Muscle layer of colon (tissue), 2 donors: ENCODE results near the gene IGF2BP1.
"Not testable (repeated sequence)": the region's sequence is repeated elsewhere in the genome, so short reads cannot be mapped to it uniquely, and the experiment has no call there.

Source experiments
- H3K27ac ChIP-seq: one replicate; pipeline ENCODE4 v1.7.0; 2013; ENCODE audit warnings: low read depth, mild to moderate bottlenecking, low read length, moderate library complexity
- H3K27me3 ChIP-seq, 2 donors: one replicate each; pipeline ENCODE4 v1.7.0; 2013; ENCODE audit warnings: low read length in 2 of 2, mild to moderate bottlenecking in 2 of 2; ENCODE audit not compliant: insufficient read depth in 2 of 2, control insufficient read depth in 1 of 2
- H3K36me3 ChIP-seq: one replicate; pipeline ENCODE4 v1.7.0; 2013; ENCODE audit warnings: mild to moderate bottlenecking, low read length; ENCODE audit not compliant: insufficient read depth
- H3K4me1 ChIP-seq: one replicate; pipeline ENCODE4 v1.7.0; 2013; ENCODE audit warnings: mild to moderate bottlenecking, low read length; ENCODE audit not compliant: insufficient read depth
- H3K4me3 ChIP-seq, 2 donors: one replicate each; pipeline ENCODE4 v1.7.0; 2013; ENCODE audit warnings: low read length in 2 of 2, low read depth in 1 of 2, mild to moderate bottlenecking in 1 of 2, moderate library complexity in 1 of 2
- H3K9ac ChIP-seq: one replicate; pipeline ENCODE4 v1.7.0; 2013; ENCODE audit warnings: low read length
- H3K9me3 ChIP-seq: one replicate; pipeline ENCODE4 v1.7.0; 2013; ENCODE audit warnings: mild to moderate bottlenecking, low read length
- donor health status: abdominal sarcoma.
- donor health status: Adenocarcinoma of cecum.

The IGF2BP1 gene

DNA sequence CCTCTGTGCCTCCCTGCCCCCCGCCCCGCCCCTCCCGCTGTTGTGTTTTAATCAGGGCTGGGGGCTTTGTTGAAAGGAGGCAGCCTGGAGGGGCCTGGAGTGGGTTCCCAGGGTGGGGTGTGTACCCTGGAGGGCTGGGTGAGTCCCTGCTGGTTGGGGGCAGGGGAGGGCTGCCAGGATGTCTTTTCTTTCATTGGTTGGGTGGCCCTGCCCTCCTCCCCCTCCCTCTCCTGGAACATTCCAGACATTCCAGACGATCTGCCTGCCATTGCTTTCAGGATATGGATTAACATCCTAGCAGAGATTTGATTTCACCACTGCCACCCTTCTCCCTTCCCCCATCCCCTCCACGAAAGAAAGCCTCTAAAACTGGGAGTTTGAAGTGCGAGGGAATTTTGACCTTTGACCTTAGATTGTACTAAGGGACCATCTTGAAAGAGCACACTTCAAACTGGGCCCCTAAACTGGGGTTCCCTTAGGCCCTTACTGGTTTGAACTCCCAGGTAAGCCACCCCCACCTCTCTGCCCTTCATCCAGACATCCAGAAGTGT lies 25.3 kb downstream of the IGF2BP1 start:
- H3K4me1 ChIP-seq = no peaks in the 10 kb centered on the region
- H3K27me3 ChIP-seq = no peaks in the 10 kb centered on the region
- H3K4me3 ChIP-seq = no peak overlapping the region

GRCh38 chr17:49024523-49024922 lies 27.3 kb downstream of the IGF2BP1 start:
- Histone ChIP-seq H3K4me1 (no peaks in the 10 kb centered on the region), H3K27ac (no peak overlapping the region), H3K9me3 (no peaks in the 10 kb centered on the region), H3K9ac (no peak overlapping the region), H3K4me3 (no peak overlapping the region), H3K27me3 (no peaks in the 10 kb centered on the region), H3K36me3 (no peaks in the 10 kb centered on the region)

More for the DNA sequence above, 25.3 kb downstream of the IGF2BP1 start:
- Histone ChIP-seq H3K27ac (no peak overlapping the region), H3K9me3 (no peaks in the 10 kb centered on the region), H3K9ac (no peak overlapping the region), H3K36me3 (no peaks in the 10 kb centered on the region)

GRCh38 chr17:49026447-49026846 lies 29.3 kb downstream of the IGF2BP1 start:
- not testable (repeated sequence) for H3K27ac ChIP-seq, H3K4me3 ChIP-seq, H3K4me1 ChIP-seq, H3K36me3 ChIP-seq, H3K27me3 ChIP-seq, H3K9ac ChIP-seq, H3K9me3 ChIP-seq

DNA sequence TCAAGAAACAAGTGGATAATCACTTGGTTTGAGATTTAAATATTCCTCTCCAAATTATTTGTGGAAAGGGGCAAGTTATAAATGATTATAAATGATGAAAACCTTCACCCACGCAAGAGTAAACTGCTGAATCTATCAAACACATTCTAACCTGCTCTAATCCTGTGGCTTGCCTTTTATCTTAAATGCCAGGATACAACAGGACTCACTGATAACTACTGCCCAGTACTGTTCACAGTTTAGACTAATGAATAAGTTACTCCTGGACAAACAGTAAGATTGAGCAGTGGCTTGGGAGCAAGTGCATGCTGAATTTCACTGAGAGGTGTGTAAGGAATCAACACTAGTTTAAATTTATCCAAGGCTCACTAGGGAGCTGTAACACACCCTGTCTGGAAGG lies 31.1 kb downstream of the IGF2BP1 start:
- Histone ChIP-seq H3K27ac (no peak overlapping the region), H3K9me3 (no peaks in the 10 kb centered on the region), H3K27me3 (no peaks in the 10 kb centered on the region), H3K9ac (no peak overlapping the region), H3K4me3 (no peak overlapping the region), H3K4me1 (no peaks in the 10 kb centered on the region), H3K36me3 (no peaks in the 10 kb centered on the region)

DNA sequence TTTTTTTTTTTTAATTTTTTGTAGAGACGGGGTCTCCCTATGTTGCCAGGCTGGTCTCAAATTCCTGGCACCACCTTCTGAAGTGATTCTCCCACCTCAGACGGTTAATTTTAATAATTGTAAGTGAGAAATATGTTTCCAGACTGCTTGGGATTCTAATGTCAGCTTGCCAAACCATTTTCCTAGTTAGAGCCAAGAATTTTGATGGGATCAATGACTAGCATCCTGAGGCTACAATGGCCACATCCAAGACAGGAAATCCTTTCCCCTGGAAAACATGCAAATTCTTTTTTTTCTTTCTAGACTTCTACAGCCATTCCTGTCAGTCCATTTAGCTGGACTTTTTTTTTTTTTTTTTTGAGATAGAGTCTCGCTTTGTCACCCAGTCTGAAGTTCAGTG lies 32.6 kb downstream of the IGF2BP1 start:
- Histone ChIP-seq H3K27ac (no peak overlapping the region), H3K27me3 (no peaks in the 10 kb centered on the region), H3K9ac (no peak overlapping the region), H3K4me3 (no peak overlapping the region), H3K9me3 (no peaks in the 10 kb centered on the region), H3K4me1 (no peaks in the 10 kb centered on the region), H3K36me3 (no peaks in the 10 kb centered on the region)

- Histone ChIP-seq H3K4me3 (no peak overlapping the region), H3K9ac (no peak overlapping the region), H3K36me3 (no peaks in the 10 kb centered on the region), H3K27me3 (no peaks in the 10 kb centered on the region), H3K4me1 (no peaks in the 10 kb centered on the region), H3K27ac (no peak overlapping the region), H3K9me3 (no peaks in the 10 kb centered on the region)
Measured at GRCh38 chr17:49031965-49032928, 35.1 kb downstream of the IGF2BP1 start.

DNA sequence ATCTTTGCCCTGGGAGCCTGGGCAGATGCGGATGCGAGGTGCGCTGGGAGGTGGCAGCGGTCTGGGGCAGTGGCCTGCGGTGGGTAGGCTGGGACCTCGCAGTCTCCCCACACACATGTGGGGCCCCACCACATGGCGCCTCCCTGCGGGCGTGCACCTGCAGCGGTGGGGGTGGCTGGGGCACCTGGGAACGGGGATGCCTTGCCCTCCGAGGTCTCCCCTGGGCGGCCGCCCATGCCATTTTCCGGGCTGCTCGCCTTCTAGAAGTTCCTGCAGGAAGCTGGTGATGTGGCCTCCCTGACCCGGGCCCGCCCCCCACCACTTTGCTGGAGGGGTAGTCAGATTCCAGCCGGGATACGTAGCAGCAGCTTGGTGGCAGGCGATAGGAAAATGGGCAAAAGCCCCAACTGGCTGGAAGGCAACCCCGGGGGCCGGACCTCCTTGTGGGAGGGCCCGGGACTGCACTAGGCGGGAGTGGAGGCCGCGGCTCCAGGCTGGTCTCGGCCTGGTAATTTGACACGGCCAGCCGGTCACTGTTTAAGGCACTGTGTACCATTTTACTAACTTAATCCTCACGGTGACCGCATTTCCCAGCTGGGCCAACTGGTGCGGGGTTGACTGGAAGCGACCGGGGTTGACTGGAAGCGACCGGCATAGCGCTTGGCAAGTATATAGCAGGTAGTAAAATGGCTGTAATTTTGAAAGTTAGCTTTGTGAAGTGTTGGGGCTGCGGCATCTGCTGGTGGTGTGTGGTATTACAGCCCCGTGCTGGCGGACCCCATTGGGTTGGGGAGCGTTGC lies 38.5 kb downstream of the IGF2BP1 start:
- Histone ChIP-seq H3K9me3 (no peaks in the 10 kb centered on the region), H3K36me3 (no peaks in the 10 kb centered on the region), H3K27ac (no peak overlapping the region), H3K27me3 (no peaks in the 10 kb centered on the region), H3K4me1 (no peaks in the 10 kb centered on the region), H3K4me3 (peak overlapping the region in 1 of 2 donors; percentile 9), H3K9ac (no peak overlapping the region)

DNA sequence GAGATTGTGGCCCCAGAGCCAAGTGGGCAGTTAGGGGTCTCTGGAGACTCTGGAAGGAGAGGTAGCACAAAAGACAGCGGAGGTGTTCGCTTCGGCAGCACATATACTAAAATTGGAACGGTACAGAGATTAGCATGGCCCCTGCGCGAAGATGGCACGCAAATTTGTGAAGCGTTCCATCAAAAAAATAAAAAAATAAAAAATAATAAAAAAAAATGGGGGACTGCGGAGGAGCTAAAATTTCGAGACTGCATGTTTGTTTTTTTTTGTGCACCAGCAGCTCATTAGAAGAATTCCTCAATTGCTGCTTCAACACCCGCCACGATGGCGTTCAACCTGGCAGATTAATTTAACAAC lies 39.1 kb downstream of the IGF2BP1 start:
- H3K36me3 ChIP-seq = no peaks in the 10 kb centered on the region
- H3K4me1 ChIP-seq = no peaks in the 10 kb centered on the region
- no peaks in the 10 kb centered on the region for H3K9me3 ChIP-seq
- no peak overlapping the region for H3K9ac ChIP-seq
- no peaks in the 10 kb centered on the region for H3K27me3 ChIP-seq
- no peak overlapping the region for H3K4me3 ChIP-seq
- no peak overlapping the region for H3K27ac ChIP-seq

GRCh38 chr17:49038138-49038537 lies 41.0 kb downstream of the IGF2BP1 start:
- H3K9me3 ChIP-seq = no peaks in the 10 kb centered on the region
- no peak overlapping the region for H3K9ac ChIP-seq
- no peak overlapping the region for H3K4me3 ChIP-seq
- H3K4me1 ChIP-seq = no peaks in the 10 kb centered on the region
- H3K27me3 ChIP-seq = no peaks in the 10 kb centered on the region
- H3K36me3 ChIP-seq = no peaks in the 10 kb centered on the region
- no peak overlapping the region for H3K27ac ChIP-seq

DNA sequence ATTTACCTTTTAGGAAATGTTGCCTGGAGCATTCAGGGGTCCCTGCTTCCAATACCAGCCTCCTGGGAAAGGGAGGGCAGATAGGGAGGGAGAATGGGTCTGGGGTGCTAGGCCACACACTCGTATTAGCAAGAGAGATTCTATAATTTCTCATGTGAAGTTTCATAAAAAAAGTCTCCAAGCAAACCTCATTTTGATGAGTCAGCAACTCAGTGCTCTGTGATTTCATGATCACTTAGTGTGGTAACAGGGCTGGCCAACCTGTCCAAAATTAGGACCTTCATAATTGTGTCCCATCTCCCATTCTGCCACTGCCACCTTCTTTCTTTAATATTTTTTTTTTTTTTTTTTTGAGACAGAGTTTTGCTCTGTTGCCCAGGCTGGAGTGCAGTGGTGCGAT lies 41.4 kb downstream of the IGF2BP1 start:
- no peaks in the 10 kb centered on the region for H3K4me1 ChIP-seq
- H3K27ac ChIP-seq = no peak overlapping the region
- no peaks in the 10 kb centered on the region for H3K9me3 ChIP-seq
- no peak overlapping the region for H3K9ac ChIP-seq
- no peaks in the 10 kb centered on the region for H3K27me3 ChIP-seq
- no peak overlapping the region for H3K4me3 ChIP-seq
- H3K36me3 ChIP-seq = no peaks in the 10 kb centered on the region

- H3K27me3 ChIP-seq, H3K9me3 ChIP-seq, H3K9ac ChIP-seq, H3K27ac ChIP-seq, H3K36me3 ChIP-seq, H3K4me3 ChIP-seq, H3K4me1 ChIP-seq: not testable (repeated sequence)
Measured at GRCh38 chr17:49039518-49039917, 42.3 kb downstream of the IGF2BP1 start.
